GM12874 (cell line): ENCODE results near the gene EIF2AK2.

Source experiments
- TF ChIP-seq, protein P1 (sequence below): IDR thresholded peaks from 2 replicates; pipeline ENCODE4 v1.5.1; 2011; ENCODE audit warnings: low read depth, mild to moderate bottlenecking, control low read depth, low read length, moderate library complexity; ENCODE audit not compliant: insufficient read depth

Gene EIF2AK2

DNA sequence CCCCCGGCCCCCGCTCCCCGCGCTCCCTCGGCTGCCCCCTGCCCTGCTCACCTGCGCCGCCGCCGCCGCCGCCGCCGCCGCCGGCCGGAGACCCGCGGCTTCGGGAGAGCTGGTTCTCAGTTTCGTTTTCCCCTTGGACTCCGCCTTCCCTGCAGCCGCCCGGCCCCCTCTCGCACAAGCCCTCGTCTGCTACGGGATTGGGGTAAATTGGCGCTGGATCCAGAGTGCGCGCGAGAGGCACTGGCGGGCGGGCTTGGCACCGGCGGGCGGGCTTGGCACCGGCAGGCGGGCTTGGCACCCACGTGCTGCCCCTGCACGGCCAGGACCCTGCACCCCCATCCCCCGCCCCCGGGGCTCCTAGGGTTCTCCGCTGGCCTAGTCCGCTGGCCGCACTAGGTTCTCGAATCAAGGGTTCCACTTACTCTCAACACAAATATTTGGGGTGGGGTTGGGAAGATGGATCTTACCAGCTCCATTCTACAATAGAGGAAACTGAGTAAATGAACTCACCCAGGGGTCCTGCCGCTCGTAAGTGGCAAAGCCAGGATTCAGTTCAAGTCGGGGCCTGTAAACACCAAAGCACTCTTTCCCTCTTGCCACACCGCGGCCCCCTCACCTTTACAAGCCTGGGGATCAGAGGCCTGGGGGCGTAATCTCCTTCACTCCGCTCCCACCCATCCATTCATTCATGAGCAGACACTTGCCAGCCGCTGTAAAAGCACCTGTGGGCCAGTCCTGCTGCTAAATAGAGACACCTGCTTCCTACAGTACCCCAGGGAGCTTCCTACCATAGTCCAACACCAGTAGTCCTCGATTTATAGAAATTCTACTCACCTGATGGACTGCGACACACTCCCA lies at the start of gene EIF2AK2:
Gene EIF2AK2 (minus strand): TSS at position 124 of the 858 bp plus-strand sequence. CDS start 9,174 bp downstream, outside the sequence.
- TF ChIP-seq, protein P1, sequence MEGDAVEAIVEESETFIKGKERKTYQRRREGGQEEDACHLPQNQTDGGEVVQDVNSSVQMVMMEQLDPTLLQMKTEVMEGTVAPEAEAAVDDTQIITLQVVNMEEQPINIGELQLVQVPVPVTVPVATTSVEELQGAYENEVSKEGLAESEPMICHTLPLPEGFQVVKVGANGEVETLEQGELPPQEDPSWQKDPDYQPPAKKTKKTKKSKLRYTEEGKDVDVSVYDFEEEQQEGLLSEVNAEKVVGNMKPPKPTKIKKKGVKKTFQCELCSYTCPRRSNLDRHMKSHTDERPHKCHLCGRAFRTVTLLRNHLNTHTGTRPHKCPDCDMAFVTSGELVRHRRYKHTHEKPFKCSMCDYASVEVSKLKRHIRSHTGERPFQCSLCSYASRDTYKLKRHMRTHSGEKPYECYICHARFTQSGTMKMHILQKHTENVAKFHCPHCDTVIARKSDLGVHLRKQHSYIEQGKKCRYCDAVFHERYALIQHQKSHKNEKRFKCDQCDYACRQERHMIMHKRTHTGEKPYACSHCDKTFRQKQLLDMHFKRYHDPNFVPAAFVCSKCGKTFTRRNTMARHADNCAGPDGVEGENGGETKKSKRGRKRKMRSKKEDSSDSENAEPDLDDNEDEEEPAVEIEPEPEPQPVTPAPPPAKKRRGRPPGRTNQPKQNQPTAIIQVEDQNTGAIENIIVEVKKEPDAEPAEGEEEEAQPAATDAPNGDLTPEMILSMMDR: no peak

DNA sequence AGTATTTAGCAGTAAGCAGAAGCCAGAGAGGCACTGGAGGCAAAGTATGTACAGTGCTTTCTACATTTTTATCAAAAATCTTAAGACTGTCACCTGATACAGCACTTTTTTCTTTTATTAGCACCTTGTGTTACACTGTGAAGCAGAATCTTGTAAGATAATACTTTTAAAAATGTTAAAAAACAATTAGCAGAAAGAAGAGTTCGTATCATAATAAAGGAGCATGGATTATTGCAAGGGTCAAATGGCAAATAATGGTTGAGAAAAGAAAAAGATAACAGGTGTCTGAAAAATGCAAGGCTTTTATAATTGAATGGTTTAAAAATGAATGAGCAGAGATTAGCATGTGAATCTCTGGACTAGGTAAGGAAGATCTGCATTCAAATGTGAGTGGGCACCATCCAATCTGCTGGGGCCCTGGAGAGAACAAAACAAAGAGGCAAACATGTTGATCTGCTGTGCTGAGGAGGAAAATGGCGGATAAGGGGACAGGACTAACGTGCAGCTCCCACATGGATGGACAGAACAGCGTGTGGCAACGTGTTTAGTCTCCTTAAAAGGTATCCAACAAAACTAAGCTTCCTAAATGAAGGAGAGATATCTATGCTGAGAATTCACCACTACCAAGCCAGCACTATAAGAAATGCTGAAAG lies 49.0 kb upstream of the EIF2AK2 start:
- TF ChIP-seq, protein P1: no peak

DNA sequence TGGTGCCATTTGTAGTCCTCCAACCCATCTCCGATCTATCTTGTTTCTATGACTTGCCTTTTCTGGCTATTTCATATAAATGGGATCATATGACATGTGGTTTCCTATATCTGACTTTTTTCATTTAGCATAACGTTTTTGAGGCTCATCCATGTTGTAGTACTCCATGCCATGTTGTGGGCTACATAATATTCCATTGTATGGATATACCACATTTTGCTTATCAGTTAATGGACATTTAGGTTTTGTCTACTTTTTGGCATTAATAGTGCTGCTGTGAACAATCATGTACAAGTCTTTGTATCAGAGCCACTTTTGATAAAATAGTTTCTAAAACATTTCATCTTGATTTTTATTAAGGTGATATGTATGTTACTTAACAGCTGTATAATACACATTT lies 46.9 kb upstream of the EIF2AK2 start:
- TF ChIP-seq, protein P1: no peak

DNA sequence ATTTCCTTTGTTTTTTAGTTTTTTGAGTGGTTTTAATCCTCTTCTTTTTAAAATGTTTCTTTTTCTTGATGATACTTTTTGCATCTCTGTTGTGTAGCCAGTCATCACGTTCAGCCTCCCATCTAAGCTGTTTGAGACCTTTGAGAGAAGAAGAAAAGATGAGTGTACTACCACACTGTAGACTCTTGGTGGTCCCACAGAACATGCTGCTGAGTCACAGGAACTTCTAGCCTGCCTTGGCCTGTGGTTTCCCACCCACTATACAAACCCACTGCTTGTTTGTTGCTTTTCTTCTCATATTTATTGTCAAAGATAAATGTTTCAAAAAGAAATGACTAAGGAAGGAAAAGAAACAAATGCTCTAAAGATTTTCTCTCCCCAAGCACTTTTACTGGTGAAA lies 45.0 kb upstream of the EIF2AK2 start:
- TF ChIP-seq, protein P1: no peak

DNA sequence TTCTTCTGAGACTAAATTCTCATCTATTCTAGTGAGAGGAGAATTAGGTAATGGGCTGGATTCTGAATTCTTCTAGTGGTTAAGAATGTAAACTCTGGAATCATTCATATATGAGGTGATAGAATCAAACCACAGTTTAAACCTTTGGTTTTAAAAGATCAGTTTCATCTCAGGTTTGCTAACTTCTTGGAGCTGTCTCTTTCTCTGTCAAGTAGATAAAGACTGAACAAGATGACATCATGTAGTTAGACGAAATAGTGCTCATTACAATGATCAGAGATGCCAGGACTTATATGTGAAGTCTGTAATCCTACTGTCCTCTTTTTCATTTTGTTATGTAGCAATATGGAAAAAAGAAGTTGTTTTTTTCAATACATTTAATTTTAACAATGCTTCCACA lies 44.4 kb upstream of the EIF2AK2 start:
- TF ChIP-seq, protein P1: no peak

DNA sequence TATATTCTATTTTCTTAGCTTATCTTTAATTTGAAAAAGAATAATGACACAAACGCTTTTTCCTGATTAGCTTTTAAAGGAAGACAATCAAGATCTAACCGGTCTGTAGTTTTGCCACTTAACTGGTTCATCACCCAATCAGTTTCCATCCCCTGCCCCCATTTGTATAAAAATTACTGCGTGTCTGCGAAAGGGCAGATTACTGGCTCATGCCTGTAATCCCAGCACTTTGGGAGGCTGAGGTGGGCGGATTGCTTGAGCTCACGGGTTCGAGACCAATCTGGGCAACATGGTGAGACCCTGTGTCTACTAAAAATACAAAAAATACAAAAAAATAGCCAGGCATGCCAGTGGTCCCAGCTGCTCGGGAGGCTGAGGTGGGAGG lies 41.9 kb upstream of the EIF2AK2 start:
- TF ChIP-seq, protein P1: no peak

DNA sequence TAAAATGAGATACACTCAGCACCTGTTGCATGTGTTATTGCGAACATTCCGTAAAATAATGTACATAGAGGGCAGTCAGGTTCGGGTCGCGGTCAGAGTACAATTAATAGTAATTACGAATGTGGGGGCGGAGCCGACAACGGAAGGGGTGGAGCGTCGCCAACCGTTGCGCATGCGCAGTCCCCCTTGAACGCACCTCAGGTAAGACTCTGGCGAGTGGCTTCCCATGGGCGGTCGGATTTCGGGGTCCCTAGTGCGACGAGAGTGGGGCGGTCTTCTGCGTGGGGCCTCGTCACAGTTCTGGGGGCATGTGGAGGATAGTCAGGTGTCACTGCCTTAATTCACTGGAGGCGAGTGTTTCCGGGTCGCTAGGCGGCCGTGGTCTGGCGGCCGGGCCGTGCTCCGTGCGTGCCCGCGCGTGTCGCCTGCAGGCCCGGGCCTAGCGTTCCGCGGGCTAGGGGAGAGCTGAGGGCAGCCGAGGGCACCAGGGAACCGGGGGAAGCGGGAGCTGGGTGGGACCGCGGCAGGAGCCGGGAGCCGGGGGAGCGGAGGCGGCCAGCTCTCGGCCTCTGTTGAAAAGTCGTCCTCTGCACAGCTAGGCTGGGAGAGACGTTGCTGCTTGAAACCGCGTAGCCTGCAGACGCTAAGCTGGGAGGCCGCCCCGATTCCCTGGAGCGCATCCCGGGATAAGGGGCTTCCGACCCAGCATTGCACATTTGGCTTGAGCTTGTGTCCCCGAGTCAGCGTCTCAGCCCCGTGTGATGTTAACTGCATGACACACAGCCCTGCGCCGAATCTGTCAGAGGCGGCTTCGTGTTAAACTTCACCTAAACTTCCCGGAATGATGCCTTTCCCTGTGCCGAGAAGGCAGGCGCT lies 39.8 kb upstream of the EIF2AK2 start, which contains the start of gene CEBPZOS:
Gene CEBPZOS (plus strand): TSS at position 177 of the 876 bp plus-strand sequence. CDS start 3,209 bp downstream, outside the sequence.
- TF ChIP-seq, protein P1: no peak
